ENCODE measurements around the gene PTPN3. TPM values are rescaled to one million over a fixed set of nuclear protein-coding genes. Genes with fewer than 3 reads are reported as not detected.

The PTPN3 gene
- total RNA-seq, 3 donors from 2014 or later (not counting 1 experiment from before 2014, with no cell fraction given), result not detected

GRCh38 chr9:109385499-109385898 lies 112.6 kb downstream of the PTPN3 start:
- Histone ChIP-seq H3K4me1 (ENCODE audit: control insufficient read depth, insufficient read depth, low read length) (no peaks in the 10 kb centered on the region), H3K9me3 (ENCODE audit: control insufficient read depth, insufficient read depth, low read length) (no peaks in the 10 kb centered on the region), H3K4me3 (ENCODE audit: low read length) (no peak overlapping the region), H3K27me3 (ENCODE audit: control insufficient read depth, insufficient read depth, low read length) (no peaks in the 10 kb centered on the region), H3K27ac (ENCODE audit: low read length) (no peak overlapping the region), H3K36me3 (ENCODE audit: control insufficient read depth, insufficient read depth, low read length) (no peaks in the 10 kb centered on the region)
- TF ChIP-seq CTCF (IDR thresholded peaks at IDR 0.05), result no peak
- WGBS (ENCODE audit: insufficient coverage), result 71% methylated on average over 3 of the region's 3 CpGs
- no peaks in the 10 kb centered on the region for H3K4me1 Mint-ChIP-seq
- H3K4me3 Mint-ChIP-seq, result no peak overlapping the region
- H3K27me3 Mint-ChIP-seq (ENCODE audit: low read depth in 2 of 2), result peaks cover 0 to 22% of the 10 kb centered on the region in 2 donors
- no peaks in the 10 kb centered on the region for H3K36me3 Mint-ChIP-seq
- H3K27ac Mint-ChIP-seq, result no peak overlapping the region
- DNase-seq (no peak), ATAC-seq (no peak)
- no peaks in the 10 kb centered on the region for H3K9me3 Mint-ChIP-seq
- intact Hi-C loops (cut with micrococcal nuclease), result no loop called here

- H3K27me3 ChIP-seq (ENCODE audit: control insufficient read depth, insufficient read depth, low read length), result no peaks in the 10 kb centered on the region
- no peak overlapping the region for H3K4me3 ChIP-seq (ENCODE audit: low read length)
- no peak for DNase-seq
- Mint-ChIP-seq H3K9me3 (no peaks in the 10 kb centered on the region), H3K4me3 (no peak overlapping the region), H3K27ac (no peak overlapping the region), H3K27me3 (ENCODE audit: low read depth in 2 of 2) (peaks cover 0 to 22% of the 10 kb centered on the region in 2 donors), H3K36me3 (no peaks in the 10 kb centered on the region), H3K4me1 (no peaks in the 10 kb centered on the region)
- ATAC-seq, result no peak
- intact Hi-C loops (cut with micrococcal nuclease), result no loop called here
- H3K27ac ChIP-seq (ENCODE audit: low read length), result no peak overlapping the region
- no peaks in the 10 kb centered on the region for H3K36me3 ChIP-seq (ENCODE audit: control insufficient read depth, insufficient read depth, low read length)
- H3K9me3 ChIP-seq (ENCODE audit: control insufficient read depth, insufficient read depth, low read length), result no peaks in the 10 kb centered on the region
- TF ChIP-seq CTCF (IDR thresholded peaks at IDR 0.05), result no peak
- 88% methylated on average over 10 of the region's 10 CpGs for WGBS (ENCODE audit: insufficient coverage)
- no peaks in the 10 kb centered on the region for H3K4me1 ChIP-seq (ENCODE audit: control insufficient read depth, insufficient read depth, low read length)
Measured at GRCh38 chr9:109383947-109384346, 114.2 kb downstream of the PTPN3 start.

GRCh38 chr9:109383356-109383755 lies 114.8 kb downstream of the PTPN3 start:
- no peak overlapping the region for H3K4me3 ChIP-seq (ENCODE audit: low read length)
- no peak for TF ChIP-seq CTCF (IDR thresholded peaks at IDR 0.05)
- intact Hi-C loops (cut with micrococcal nuclease), result no loop called here
- ATAC-seq (no peak), DNase-seq (no peak)
- H3K27ac Mint-ChIP-seq, result no peak overlapping the region
- no peak overlapping the region for H3K4me3 Mint-ChIP-seq
- H3K9me3 Mint-ChIP-seq, result no peaks in the 10 kb centered on the region
- H3K27me3 ChIP-seq (ENCODE audit: control insufficient read depth, insufficient read depth, low read length), result no peaks in the 10 kb centered on the region
- H3K36me3 ChIP-seq (ENCODE audit: control insufficient read depth, insufficient read depth, low read length), result no peaks in the 10 kb centered on the region
- H3K9me3 ChIP-seq (ENCODE audit: control insufficient read depth, insufficient read depth, low read length), result no peaks in the 10 kb centered on the region
- H3K36me3 Mint-ChIP-seq, result no peaks in the 10 kb centered on the region
- H3K4me1 ChIP-seq (ENCODE audit: control insufficient read depth, insufficient read depth, low read length), result no peaks in the 10 kb centered on the region
- H3K27me3 Mint-ChIP-seq (ENCODE audit: low read depth in 2 of 2), result peaks cover 0 to 22% of the 10 kb centered on the region in 2 donors
- WGBS (ENCODE audit: insufficient coverage), result 88% methylated on average over 15 of the region's 15 CpGs
- H3K4me1 Mint-ChIP-seq, result no peaks in the 10 kb centered on the region
- no peak overlapping the region for H3K27ac ChIP-seq (ENCODE audit: low read length)

GRCh38 chr9:109382585-109382984 lies 115.5 kb downstream of the PTPN3 start:
- no peaks in the 10 kb centered on the region for H3K36me3 ChIP-seq (ENCODE audit: control insufficient read depth, insufficient read depth, low read length)
- H3K27ac Mint-ChIP-seq, result no peak overlapping the region
- no peak overlapping the region for H3K4me3 ChIP-seq (ENCODE audit: low read length)
- WGBS (ENCODE audit: insufficient coverage), result 58% methylated on average over 3 of the region's 3 CpGs
- H3K27me3 ChIP-seq (ENCODE audit: control insufficient read depth, insufficient read depth, low read length), result no peaks in the 10 kb centered on the region
- H3K36me3 Mint-ChIP-seq, result no peaks in the 10 kb centered on the region
- no peak overlapping the region for H3K4me3 Mint-ChIP-seq
- H3K9me3 ChIP-seq (ENCODE audit: control insufficient read depth, insufficient read depth, low read length), result no peaks in the 10 kb centered on the region
- no peaks in the 10 kb centered on the region for H3K4me1 Mint-ChIP-seq
- DNase-seq, result no peak
- TF ChIP-seq CTCF (IDR thresholded peaks at IDR 0.05), result no peak
- H3K27me3 Mint-ChIP-seq (ENCODE audit: low read depth in 2 of 2), result peaks cover 0 to 17% of the 10 kb centered on the region in 2 donors
- H3K27ac ChIP-seq (ENCODE audit: low read length), result no peak overlapping the region
- H3K4me1 ChIP-seq (ENCODE audit: control insufficient read depth, insufficient read depth, low read length), result no peaks in the 10 kb centered on the region
- intact Hi-C loops (cut with micrococcal nuclease), result no loop called here
- no peaks in the 10 kb centered on the region for H3K9me3 Mint-ChIP-seq
- ATAC-seq, result no peak

Data from natural killer cell (primary cell).